GM12872 (cell line): Measurements from ENCODE around the gene GRM8.

Source experiments
- TF ChIP-seq, protein P1 (sequence below): IDR thresholded peaks from 3 replicates; pipeline ENCODE4 v1.5.1; 2011; ENCODE audit warnings: low read depth, mild to moderate bottlenecking, low read length, moderate library complexity; ENCODE audit not compliant: insufficient read depth

Gene GRM8

DNA sequence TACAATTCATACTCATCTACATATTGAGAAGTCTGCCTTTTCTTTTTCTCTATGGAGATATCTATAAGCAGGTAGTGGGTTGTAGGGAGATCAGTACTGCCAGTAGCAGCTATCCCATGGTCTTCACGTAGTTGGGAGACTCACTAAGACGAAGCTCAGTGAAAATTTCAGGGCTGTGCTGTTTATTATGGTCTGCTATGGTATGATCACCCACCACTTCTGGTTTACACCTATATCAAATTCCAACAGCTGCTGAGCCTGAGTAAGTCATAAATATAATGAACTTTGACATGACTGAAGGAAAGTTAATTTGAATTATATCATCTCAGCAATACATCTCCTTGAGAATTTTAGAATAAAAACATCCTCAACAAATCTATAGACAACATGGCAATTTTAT is 741.7 kb downstream of the GRM8 start:
- TF ChIP-seq, protein P1, sequence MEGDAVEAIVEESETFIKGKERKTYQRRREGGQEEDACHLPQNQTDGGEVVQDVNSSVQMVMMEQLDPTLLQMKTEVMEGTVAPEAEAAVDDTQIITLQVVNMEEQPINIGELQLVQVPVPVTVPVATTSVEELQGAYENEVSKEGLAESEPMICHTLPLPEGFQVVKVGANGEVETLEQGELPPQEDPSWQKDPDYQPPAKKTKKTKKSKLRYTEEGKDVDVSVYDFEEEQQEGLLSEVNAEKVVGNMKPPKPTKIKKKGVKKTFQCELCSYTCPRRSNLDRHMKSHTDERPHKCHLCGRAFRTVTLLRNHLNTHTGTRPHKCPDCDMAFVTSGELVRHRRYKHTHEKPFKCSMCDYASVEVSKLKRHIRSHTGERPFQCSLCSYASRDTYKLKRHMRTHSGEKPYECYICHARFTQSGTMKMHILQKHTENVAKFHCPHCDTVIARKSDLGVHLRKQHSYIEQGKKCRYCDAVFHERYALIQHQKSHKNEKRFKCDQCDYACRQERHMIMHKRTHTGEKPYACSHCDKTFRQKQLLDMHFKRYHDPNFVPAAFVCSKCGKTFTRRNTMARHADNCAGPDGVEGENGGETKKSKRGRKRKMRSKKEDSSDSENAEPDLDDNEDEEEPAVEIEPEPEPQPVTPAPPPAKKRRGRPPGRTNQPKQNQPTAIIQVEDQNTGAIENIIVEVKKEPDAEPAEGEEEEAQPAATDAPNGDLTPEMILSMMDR, result no peak

DNA sequence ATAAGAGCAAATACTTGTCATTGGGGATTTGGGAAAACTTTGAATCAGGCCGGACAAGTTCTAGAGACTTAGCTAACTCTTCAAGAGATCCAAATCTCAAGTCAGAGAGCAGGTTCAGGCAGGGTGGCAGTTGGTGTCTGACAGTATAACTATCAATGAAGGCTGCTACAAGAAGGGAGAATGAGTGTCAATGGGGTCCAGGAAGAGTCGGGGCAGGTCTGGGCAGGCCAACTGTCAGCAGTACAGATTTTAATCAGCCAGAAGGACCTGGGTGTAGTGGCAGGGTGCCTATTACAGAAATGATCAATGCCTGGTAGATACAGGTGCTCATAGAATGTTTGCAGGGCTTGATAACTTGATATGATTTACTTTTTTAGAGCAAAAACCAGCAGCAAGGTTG is 751.1 kb downstream of the GRM8 start:
- TF ChIP-seq, protein P1, result no peak

DNA sequence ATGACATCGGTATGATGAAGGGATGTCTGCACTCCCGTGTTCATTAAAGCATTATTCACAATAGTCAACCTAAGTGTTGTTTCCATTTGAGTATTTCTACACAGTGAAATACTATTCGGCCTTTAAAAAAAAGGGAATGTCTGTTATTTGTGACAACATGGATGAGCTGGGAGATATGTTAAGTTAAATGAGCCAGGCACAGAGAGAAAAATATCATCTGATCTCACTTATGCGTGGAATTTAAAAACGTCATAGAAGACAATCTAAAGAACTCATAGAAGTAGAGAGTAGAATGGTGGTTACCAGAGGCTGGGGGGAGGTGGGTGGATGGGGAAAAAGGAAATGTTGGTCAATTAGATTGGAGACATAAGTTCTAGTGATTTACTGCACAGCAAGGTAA is 753.3 kb downstream of the GRM8 start:
- TF ChIP-seq, protein P1, result no peak

DNA sequence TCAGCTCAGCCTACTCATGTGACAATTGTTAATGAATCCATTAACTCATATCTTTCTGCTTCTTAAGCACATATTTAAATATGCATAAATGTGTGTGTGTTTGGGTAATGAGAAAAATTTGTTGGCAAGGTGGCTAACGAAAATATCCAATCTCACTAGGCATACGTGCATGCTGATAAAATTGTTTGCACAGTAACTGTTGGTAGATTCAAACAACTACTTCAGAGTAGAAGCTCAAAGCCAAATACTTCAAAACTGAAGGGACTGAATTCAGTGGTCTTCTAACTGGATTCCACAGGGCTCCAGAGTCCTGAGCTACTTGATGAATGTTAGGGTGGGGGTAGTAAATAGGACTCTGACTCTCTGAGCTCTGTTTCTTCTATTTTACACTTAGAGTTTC is 757.0 kb downstream of the GRM8 start:
- TF ChIP-seq, protein P1, result no peak

DNA sequence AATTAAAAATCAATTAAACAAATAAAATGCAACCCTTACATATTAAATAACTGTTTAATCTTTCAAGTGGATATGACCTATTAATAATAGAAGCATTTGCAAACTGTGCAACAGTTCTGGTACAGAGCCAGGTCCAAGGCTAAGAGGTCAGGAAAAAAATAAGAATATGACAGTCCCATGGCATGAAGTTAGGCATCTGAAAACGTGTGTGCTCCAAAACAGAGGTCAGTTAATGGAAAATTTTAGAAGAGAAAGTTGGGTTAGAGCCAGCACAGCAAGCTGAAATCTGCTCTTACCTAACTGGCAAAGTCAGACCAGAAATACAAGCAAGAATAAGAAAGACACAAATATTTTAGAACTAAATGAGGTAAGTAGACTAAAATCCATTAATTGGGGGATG is 757.7 kb downstream of the GRM8 start:
- TF ChIP-seq, protein P1, result no peak

DNA sequence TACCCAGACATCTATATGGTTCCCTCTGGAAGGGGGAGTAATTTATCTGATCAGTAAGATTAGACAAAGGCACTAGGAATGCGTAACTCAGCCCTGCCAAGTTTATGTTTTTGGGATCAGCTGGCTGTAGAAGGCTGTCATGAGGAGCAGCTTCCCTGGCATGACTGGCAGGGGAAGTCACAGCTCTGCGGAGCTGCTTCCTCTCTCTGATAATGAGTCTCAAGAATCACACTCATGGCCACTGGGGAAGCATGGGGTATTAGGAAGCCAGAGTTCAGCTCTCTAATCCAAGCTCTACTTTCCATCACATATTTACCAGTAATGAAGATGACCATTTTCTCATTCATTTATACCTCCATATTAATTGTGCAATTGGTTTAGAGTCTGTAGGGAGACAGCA is 758.9 kb downstream of the GRM8 start:
- TF ChIP-seq, protein P1, result no peak

DNA sequence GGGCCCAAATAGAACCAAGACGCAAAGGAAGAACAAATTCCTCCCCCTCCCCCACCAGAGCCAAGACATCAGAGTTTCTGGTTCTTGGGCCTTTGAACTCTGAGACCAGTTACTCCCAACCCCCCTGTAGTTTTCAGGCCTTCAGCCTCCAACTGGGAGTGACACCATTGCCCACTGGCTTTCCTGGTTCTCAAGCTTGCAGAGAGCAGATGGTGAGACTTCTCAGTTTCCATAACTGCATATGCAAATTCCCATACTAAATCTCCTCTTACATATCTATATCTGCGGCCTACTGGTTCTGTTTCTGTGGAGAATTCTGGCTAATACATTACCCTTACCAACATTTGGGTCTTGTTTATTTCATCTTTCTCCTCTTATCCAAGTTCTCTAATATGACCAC is 762.9 kb downstream of the GRM8 start:
- TF ChIP-seq, protein P1, result no peak
